HFF-Myc (cell line): ENCODE data around the gene IGFALS.

Source experiments
- DNase-seq: peaks from one replicate; pipeline ENCODE4 v3.0.0-alpha.2; 2011; ENCODE audit warnings: low read depth; ENCODE audit errors: extremely low read depth
- H3K4me3 ChIP-seq: replicated peaks from 2 replicates; pipeline ENCODE4 v1.5.1; 2011; ENCODE audit warnings: low read depth, mild to moderate bottlenecking, control low read depth, low read length
- TF ChIP-seq, protein P1 (sequence below): IDR thresholded peaks from 2 replicates; pipeline ENCODE4 v1.5.1; 2012; ENCODE audit warnings: mild to moderate bottlenecking, low read depth, low read length, control low read depth; ENCODE audit errors: missing control alignments

Gene IGFALS

DNA sequence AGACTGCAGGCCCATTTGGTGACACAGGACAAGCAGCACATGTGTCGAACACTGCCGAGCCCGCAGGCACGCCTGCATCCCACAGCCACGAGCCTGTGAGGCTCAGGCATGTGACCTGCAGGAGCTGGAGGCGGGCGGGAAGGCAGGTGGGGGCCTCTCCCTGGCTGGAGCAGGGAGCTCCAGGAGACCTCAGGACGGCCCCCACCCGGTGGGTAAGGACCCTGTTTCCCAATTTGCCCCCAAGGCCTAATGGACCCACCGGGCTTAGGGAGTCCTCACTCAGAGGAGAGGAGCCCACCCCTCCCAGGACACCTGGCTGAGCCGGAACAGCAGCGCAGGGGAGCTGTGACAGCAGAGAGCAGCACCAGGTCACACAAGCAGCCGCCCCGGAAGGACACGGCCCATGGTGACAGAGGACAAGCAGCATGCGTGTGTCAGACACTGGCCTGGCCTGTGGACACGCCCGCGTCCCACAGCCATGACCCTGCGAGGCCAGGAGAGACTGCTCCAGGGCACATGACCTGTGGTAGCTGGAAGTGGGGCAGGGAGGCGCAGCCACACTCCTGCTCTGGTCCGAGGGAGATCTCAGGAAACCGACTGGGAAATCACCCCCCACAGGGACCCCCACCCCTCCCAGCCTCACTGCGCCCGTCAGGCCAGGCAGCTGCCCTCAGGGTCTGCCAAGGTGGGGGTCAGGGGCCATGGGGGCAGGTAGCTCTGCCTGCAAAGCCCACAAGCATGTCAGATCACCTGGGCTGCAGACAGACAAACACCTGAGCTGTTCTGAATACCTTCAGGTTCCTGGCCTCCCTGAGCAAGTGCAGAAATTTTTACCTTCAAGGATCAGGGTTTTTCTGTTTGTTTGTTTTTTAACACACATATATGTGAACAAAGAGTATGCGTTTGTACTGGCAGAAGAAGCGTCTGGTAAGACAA, 13.5 kb downstream of the IGFALS start:
- no peak for DNase-seq
- TF ChIP-seq, protein P1, sequence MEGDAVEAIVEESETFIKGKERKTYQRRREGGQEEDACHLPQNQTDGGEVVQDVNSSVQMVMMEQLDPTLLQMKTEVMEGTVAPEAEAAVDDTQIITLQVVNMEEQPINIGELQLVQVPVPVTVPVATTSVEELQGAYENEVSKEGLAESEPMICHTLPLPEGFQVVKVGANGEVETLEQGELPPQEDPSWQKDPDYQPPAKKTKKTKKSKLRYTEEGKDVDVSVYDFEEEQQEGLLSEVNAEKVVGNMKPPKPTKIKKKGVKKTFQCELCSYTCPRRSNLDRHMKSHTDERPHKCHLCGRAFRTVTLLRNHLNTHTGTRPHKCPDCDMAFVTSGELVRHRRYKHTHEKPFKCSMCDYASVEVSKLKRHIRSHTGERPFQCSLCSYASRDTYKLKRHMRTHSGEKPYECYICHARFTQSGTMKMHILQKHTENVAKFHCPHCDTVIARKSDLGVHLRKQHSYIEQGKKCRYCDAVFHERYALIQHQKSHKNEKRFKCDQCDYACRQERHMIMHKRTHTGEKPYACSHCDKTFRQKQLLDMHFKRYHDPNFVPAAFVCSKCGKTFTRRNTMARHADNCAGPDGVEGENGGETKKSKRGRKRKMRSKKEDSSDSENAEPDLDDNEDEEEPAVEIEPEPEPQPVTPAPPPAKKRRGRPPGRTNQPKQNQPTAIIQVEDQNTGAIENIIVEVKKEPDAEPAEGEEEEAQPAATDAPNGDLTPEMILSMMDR: no peak
- no peak overlapping the region for H3K4me3 ChIP-seq

DNA sequence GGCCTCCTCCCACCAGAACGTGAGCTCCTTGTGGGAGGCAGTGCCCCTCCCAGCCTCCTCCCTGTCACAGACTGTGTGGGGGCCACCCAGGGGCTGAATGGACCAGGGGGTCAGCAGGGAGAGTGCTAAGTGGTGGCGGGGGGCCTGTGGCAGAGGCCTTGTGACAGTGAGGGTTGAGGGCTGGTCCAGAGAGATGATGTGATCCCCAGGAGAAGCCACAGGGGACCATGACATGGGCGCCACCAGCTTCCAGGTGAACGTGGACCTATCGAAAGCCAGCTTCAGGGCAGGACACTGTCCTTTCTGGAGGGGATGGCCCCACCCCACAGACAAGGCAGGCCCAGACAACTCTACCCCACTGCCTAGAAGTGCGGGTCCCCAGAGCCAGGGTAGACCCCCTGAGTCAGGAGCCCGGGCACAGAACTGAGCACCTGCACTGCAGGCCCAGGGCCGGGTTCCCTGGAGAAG, 14.2 kb downstream of the IGFALS start:
- no peak for DNase-seq
- no peak overlapping the region for H3K4me3 ChIP-seq
- TF ChIP-seq, protein P1: no peak

DNA sequence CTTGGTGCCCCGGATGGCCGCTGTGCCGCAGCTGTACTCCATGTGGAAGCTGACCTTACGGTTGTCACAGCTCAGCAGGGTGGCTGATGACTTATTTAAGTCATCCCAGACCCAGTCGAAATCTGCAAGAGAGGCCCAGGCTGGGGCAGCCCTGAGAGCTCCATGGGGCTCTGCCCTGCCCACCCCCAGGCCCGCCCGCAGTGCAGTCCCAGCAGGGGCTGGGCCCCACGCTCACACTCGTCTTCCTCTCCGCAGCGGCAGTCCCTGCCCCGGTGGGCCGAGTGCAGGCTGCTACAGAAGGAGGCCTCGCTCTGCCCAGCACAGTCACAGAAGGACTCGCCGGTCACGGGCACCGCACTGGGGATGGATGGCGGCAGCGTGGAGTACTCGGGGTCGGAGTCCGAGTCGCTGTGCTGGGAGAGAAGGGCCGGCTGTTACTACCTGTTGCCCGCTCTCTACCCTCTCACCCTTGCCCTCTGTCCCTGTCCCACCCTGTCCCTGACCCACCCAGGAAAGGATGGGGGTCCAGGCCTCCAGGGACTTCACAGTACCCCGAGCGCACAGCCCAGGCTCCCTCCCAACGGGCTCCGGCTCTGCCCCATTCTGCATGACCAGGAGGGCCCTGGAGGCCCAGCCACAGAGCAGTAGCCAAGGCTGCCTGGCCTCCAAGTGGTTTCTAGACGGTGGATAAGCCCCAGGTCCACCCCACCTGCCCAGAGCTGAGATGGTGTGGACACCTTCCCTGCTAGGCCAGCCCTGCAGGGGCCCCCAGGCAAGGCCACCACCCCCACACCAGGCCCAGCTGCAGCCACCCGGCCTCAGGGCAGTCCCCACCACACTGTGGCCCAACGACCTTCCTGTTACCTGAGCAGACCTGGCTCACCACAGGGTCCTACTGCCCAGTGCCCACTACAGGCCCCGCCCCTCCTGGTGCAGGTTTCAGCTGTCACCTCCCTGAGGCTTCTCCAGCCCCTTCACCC, 15.0 kb downstream of the IGFALS start:
- no peak for DNase-seq
- TF ChIP-seq, protein P1: no peak
- H3K4me3 ChIP-seq: no peak overlapping the region

DNA sequence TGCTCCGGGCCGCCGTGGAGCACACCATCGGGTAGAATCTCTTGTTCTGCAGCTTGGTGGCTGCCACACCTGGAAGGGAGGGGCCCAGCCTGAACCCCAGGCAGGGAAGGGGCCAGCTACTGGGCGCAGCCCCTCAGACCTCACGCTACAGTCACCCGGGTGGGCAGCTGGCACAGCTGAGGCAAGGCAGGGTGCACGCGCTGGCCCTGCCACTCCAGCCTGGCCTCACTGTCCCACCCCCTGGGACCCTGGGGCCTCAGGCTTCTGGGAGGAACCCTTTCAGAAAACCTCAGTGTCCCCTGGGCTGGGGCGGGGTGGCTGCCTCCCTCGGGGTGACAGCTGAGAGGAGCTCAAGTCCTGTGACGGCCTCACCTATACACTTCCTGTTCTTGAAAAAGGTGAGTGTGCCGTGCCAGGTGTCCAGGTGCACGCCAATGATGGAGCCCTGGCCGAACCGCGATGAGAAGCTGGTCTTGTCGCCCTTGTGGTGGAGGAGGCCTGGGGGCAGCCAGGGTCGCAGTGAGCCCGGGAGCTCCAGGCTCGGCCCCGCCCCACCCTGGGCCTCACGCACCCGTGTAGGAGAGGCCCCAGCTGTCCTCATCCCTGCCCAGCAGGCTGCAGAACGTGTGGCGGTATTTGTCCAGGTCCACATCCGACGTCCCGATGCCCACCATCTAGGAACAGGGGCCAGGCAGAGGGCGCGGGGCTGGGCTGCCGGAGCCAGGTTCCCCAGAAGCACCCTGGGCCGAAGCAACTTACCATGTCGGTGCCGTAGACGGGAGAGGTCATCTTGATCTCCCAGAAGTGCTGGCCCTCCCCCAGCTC, 15.9 kb downstream of the IGFALS start:
- H3K4me3 ChIP-seq: no peak overlapping the region
- no peak for DNase-seq
- TF ChIP-seq, protein P1: no peak

- no peak for DNase-seq
- no peak overlapping the region for H3K4me3 ChIP-seq
- TF ChIP-seq, protein P1: no peak
These were observed 16.5 kb downstream of the IGFALS start for GRCh38 chr16:1776991-1777374.

- TF ChIP-seq, protein P1: no peak
- H3K4me3 ChIP-seq: no peak overlapping the region
- no peak for DNase-seq
These were observed 16.9 kb downstream of the IGFALS start for GRCh38 chr16:1776672-1776955.
